Thoracic aorta (tissue), 2 donors: Measurements from ENCODE around the gene SLC22A17. TPM values are rescaled to one million over a fixed set of nuclear protein-coding genes. Genes with fewer than 3 reads are reported as not detected.

Experiments
- ATAC-seq: fragments of 150-250 bp; one replicate; pipeline ENCODE4 v1.8.0; 2017; ENCODE audit warnings: low read depth; ENCODE audit not compliant: insufficient number of reproducible peaks, low FRiP score
- DNase-seq: peaks from one replicate; pipeline ENCODE4 v3.0.0-alpha.2; 2020; ENCODE audit warnings: low spot score
- H3K27ac ChIP-seq, 2 donors: fragments of 200-600 bp; sonication (generic); 1 replicate in 1 of 2; 2 replicates in 1 of 2; pipeline ENCODE4 v1.5.1; 2016; ENCODE audit warnings: mild to moderate bottlenecking in 2 of 2, moderate library complexity in 2 of 2
- H3K27me3 ChIP-seq: fragments of 200-600 bp; sonication (generic); replicated peaks from 2 replicates; pipeline ENCODE4 v1.6.0; 2016; ENCODE audit warnings: mild to moderate bottlenecking; ENCODE audit not compliant: insufficient read depth
- H3K36me3 ChIP-seq: fragments of 200-600 bp; sonication (generic); one replicate; pipeline ENCODE4 v1.5.1; 2016
- H3K4me1 ChIP-seq, 2 donors: fragments of 200-600 bp; sonication (generic); 1 replicate in 1 of 2; 2 replicates in 1 of 2; pipeline versions ENCODE4 v1.5.1 to v1.6.0; 2016; ENCODE audit warnings: low read depth in 2 of 2, mild to moderate bottlenecking in 1 of 2; ENCODE audit not compliant: control insufficient read depth in 1 of 2
- H3K4me3 ChIP-seq: fragments of 200-600 bp; sonication (generic); 2 replicates; pipeline ENCODE4 v1.5.1; 2016; ENCODE audit warnings: mild to moderate bottlenecking
- H3K9me3 ChIP-seq: fragments of 200-600 bp; sonication (generic); 2 replicates; pipeline ENCODE4 v1.5.1; 2016
- total RNA-seq, 2 donors: library from RNA; depleted of rRNA; stranded (reverse); fragments of >200 nt; gene quantifications; one replicate each; pipeline versions ENCODE4 v1.1.0 to v1.2.3, GENCODE V29; 2016
- TF ChIP-seq, protein P1 (sequence below): fragments of 200-600 bp; sonication (generic); IDR thresholded peaks from one replicate; pipeline ENCODE4 v1.5.1; 2019; ENCODE audit warnings: antibody characterized with exemption

SLC22A17 gene
- total RNA-seq, 2 donors from 2014 or later, result 55.1 to 72.3 TPM

DNA sequence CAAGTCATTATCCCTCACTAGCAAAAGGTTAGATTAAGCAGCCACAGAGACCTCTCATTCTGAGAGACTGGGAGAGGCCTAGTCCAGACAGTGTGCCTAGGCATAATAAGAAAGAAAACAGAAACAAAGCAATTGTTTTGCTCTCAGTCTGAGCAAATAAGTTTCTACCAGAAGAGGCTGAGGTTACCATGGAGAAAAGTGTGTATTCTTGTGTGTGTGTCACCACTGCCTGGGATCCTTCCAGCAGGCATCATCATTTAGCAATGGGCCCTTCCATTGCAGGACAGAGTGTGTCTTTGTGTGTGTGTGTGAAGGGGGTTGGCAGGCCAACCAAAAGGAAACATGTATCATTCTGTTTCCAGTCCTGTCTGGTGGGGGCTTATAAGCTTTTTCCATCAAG lies 8.6 kb upstream of the SLC22A17 start:
- H3K9me3 ChIP-seq, result no peaks in the 10 kb centered on the region
- no peak overlapping the region for H3K4me3 ChIP-seq
- peaks cover 6% of the 10 kb centered on the region for H3K36me3 ChIP-seq
- no peaks in the 10 kb centered on the region for H3K27me3 ChIP-seq
- no peak for DNase-seq
- peaks cover 0 to 28% of the 10 kb centered on the region in 2 donors for H3K4me1 ChIP-seq
- TF ChIP-seq, protein P1, sequence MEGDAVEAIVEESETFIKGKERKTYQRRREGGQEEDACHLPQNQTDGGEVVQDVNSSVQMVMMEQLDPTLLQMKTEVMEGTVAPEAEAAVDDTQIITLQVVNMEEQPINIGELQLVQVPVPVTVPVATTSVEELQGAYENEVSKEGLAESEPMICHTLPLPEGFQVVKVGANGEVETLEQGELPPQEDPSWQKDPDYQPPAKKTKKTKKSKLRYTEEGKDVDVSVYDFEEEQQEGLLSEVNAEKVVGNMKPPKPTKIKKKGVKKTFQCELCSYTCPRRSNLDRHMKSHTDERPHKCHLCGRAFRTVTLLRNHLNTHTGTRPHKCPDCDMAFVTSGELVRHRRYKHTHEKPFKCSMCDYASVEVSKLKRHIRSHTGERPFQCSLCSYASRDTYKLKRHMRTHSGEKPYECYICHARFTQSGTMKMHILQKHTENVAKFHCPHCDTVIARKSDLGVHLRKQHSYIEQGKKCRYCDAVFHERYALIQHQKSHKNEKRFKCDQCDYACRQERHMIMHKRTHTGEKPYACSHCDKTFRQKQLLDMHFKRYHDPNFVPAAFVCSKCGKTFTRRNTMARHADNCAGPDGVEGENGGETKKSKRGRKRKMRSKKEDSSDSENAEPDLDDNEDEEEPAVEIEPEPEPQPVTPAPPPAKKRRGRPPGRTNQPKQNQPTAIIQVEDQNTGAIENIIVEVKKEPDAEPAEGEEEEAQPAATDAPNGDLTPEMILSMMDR, result no peak
- no peak for ATAC-seq
- H3K27ac ChIP-seq, result peak overlapping the region in 1 of 2 donors; percentile 1

DNA sequence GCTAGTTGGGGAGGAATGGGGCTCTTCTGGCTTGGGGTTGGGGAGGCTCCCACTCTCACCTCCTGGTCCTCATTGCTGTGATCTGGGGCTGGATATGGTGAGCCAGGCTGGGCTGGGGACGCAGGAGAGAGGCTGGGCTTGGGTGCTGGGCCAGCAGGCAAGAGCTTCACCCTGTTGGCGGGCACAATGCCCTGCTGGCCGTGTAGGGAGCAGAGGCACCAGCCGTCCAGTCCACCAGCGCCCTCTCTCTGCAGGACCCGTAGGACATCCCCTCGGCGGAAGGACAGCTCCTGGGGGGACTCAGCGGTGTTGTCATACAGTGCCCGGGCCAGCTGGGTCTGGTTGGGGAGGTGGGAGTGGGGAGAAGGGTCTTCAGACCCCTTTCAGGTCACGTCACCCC lies 7.8 kb upstream of the SLC22A17 start:
- Histone ChIP-seq H3K4me1 (peaks cover 0 to 28% of the 10 kb centered on the region in 2 donors), H3K36me3 (peaks cover 6% of the 10 kb centered on the region), H3K27ac (peak overlapping the region in 1 of 2 donors; percentile 1), H3K27me3 (no peaks in the 10 kb centered on the region), H3K9me3 (no peaks in the 10 kb centered on the region), H3K4me3 (no peak overlapping the region)
- TF ChIP-seq, protein P1, result no peak
- no peak for ATAC-seq
- no peak for DNase-seq

DNA sequence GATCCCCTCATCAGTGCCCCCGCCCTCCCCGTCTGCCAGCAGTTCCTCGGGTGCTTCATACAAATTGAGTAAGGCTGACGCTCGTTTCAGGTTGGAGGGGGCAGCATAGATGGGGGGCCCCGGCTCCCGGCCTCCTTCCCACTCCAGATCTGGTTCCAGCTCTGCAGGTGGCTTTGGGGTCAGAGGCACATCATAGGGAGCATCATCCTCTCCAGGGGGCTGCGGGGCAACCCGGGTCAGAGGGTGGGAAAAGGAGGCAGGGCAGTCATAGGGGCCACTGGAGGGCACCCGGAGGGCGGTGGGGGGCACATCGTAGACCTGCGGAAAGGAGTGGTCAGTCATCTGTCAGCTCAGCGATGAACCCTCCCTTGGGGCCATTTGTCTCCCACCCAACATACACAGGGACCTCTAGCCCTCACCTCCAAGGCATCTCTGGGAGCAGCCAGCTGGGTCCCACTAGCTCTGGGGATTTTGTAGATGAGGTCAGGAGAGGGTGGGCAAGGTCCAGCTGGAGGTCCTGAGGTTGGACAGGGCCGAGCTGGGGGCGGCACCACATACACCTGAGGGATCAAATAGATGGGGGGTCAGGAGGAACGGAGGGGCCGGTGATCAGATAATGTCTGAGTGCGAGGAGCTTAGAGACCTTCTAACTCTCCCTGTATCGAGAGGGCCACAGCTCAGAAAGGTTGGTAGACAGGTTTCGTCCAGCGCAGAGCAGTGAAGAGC lies 7.2 kb upstream of the SLC22A17 start:
- Histone ChIP-seq H3K27ac (no peak overlapping the region), H3K27me3 (no peaks in the 10 kb centered on the region), H3K4me3 (no peak overlapping the region), H3K9me3 (no peaks in the 10 kb centered on the region), H3K4me1 (peaks cover 0 to 28% of the 10 kb centered on the region in 2 donors), H3K36me3 (peaks cover 6% of the 10 kb centered on the region)
- TF ChIP-seq, protein P1, result no peak
- DNase-seq (no peak), ATAC-seq (no peak)

DNA sequence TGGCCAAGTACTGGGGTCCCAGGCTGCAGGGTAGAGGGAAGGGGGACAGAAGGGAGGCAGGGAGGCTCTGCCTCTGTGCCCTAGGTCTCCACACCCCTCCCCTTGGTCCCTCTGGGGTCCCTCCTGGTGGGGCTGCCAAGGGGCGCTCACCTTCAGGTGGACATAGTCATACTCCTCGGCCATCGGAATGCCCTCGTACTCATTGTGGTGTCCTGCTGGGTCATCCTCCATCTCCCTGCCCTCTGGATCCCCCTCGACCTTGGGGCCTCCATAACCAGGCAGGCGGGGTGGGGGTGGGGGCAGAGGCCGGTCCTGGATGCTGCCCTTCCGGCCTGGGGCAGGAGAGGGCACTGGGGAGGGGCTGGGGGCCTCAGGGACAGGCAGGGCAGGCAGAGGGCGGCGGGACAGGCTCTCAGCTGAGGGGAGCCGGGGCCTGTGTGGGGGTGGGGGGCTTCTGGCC lies 6.5 kb upstream of the SLC22A17 start:
- DNase-seq (no peak), ATAC-seq (no peak)
- no peaks in the 10 kb centered on the region for H3K27me3 ChIP-seq
- TF ChIP-seq, protein P1, result no peak
- H3K9me3 ChIP-seq, result no peaks in the 10 kb centered on the region
- peaks cover 0 to 26% of the 10 kb centered on the region in 2 donors for H3K4me1 ChIP-seq
- no peak overlapping the region for H3K4me3 ChIP-seq
- no peak overlapping the region for H3K27ac ChIP-seq
- peaks cover 6% of the 10 kb centered on the region for H3K36me3 ChIP-seq

DNA sequence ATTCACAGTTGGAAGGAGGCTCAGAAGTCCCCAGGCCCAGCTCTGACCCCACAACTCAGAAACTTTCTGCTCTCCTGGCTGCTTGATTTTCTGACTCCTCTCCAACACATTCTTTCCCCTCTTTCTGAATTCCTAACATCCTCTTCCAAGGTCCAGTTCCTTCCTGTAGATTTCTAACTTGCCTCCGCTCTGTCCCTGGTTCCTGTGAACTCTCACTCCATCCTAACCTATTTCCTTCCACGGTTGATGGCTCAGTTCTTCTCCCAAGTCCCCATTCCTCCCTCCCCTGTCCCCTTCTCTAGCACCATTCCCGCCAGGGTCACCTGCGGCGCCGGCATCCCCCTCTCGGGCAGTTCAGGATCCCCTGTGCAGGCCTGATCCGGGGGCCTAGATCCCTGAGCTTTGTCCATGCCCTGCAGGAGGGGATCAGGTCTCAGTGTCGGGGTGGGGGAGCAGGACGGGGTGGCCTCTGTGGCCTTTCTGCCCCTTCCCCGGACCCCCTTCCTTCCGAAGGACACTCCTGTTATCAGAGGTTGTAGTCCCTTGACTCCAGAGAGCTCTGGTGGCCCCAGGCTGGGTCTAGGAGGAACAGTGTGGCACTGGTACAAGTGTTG lies 6.0 kb upstream of the SLC22A17 start:
- peaks cover 0 to 20% of the 10 kb centered on the region in 2 donors for H3K4me1 ChIP-seq
- TF ChIP-seq, protein P1, result no peak
- peaks cover 6% of the 10 kb centered on the region for H3K36me3 ChIP-seq
- no peak for DNase-seq
- no peak overlapping the region for H3K4me3 ChIP-seq
- no peak for ATAC-seq
- no peaks in the 10 kb centered on the region for H3K27me3 ChIP-seq
- H3K27ac ChIP-seq, result no peak overlapping the region
- H3K9me3 ChIP-seq, result no peaks in the 10 kb centered on the region
